SK-N-SH (cell line): ENCODE results near the gene SDK1.

Experiments
- CTCF ChIP-seq: fragments of 200-600 bp; sonication (generic); IDR thresholded peaks from 2 replicates; pipeline ENCODE4 v1.6.1; 2017; ENCODE audit warnings: antibody characterized with exemption, mild to moderate bottlenecking, moderate library complexity
- NRF1 ChIP-seq: IDR thresholded peaks from 2 replicates; pipeline ENCODE4 v1.6.1; 2012; ENCODE audit warnings: low read depth, mild to moderate bottlenecking, low read length

DNA sequence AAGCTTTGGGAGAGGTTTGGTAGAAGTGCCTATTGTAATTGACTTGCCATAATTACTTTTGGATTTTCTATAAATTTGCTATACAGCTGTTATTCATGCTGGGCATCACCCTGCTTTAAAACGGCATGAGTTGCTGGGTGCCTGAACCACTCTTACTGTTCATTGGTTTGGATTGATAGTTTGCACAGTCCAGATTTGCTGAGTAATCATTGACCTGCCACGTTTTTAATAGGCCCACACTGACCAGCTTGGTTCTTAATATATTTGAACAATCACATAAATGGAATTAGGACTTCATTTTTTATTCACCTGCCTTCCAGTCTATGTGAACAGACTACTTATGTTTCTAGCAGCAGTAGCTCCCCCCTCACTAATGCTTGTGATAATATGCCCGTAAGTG lies 630.8 kb downstream of the SDK1 start:
- TF ChIP-seq NRF1 (no peak), CTCF (no peak)
